Endodermal cell (in vitro differentiated cells): Measurements from ENCODE around the gene SRMS. TPM values are rescaled to one million over a fixed set of nuclear protein-coding genes. Genes with fewer than 3 reads are reported as not detected.

ENCODE experiments used
- DNase-seq: peaks from one replicate; pipeline ENCODE4 v3.0.0-alpha.2; 2017
- H3K27ac ChIP-seq: 2 replicates; pipeline ENCODE4 v1.5.1; 2013; ENCODE audit warnings: mild to moderate bottlenecking, low read depth, low read length, moderate library complexity
- H3K27me3 ChIP-seq: 2 replicates; pipeline ENCODE4 v1.6.1; 2013; ENCODE audit warnings: mild to moderate bottlenecking, low read length, moderate library complexity; ENCODE audit not compliant: insufficient read depth, control insufficient read depth, poor library complexity, severe bottlenecking
- H3K36me3 ChIP-seq: 2 replicates; pipeline ENCODE4 v1.7.0; 2013; ENCODE audit warnings: mild to moderate bottlenecking, low read length, moderate library complexity; ENCODE audit not compliant: control insufficient read depth, insufficient read depth
- H3K4me1 ChIP-seq: one replicate; pipeline ENCODE4 v1.7.0; 2013; ENCODE audit warnings: low read length; ENCODE audit not compliant: control insufficient read depth, insufficient read depth
- H3K4me3 ChIP-seq: 2 replicates; pipeline ENCODE4 v1.5.1; 2013; ENCODE audit warnings: mild to moderate bottlenecking, low read length, moderate library complexity
- H3K9ac ChIP-seq: 2 replicates; pipeline ENCODE4 v1.6.1; 2013; ENCODE audit warnings: mild to moderate bottlenecking, low read length, moderate library complexity; ENCODE audit not compliant: poor library complexity, severe bottlenecking; ENCODE audit errors: extremely low read depth
- H3K9me3 ChIP-seq: 2 replicates; pipeline ENCODE4 v1.6.1; 2013; ENCODE audit warnings: mild to moderate bottlenecking, low read length, moderate library complexity; ENCODE audit not compliant: control insufficient read depth
- H3K27ac Mint-ChIP-seq: 2 replicates; pipeline ENCODE4 v1.8.0; 2020; ENCODE audit warnings: mixed read lengths
- H3K27me3 Mint-ChIP-seq: 2 replicates; pipeline ENCODE4 v1.8.0; 2021; ENCODE audit warnings: mild to moderate bottlenecking, mixed read lengths; ENCODE audit not compliant: insufficient read depth
- H3K36me3 Mint-ChIP-seq: 2 replicates; pipeline ENCODE4 v1.8.0; 2020; ENCODE audit warnings: low read depth, mixed read lengths
- H3K4me1 Mint-ChIP-seq: 2 replicates; pipeline ENCODE4 v1.8.0; 2020; ENCODE audit warnings: mixed read lengths
- H3K4me3 Mint-ChIP-seq: 2 replicates; pipeline ENCODE4 v1.8.0; 2020; ENCODE audit warnings: mild to moderate bottlenecking, moderate library complexity, mixed read lengths
- H3K9me3 Mint-ChIP-seq: 2 replicates; pipeline ENCODE4 v1.8.0; 2020; ENCODE audit warnings: mild to moderate bottlenecking, mixed read lengths
- CTCF ChIP-seq: fragments of 200-600 bp; sonication (generic); conservative IDR thresholded peaks from 2 replicates; pipeline ENCODE4 v1.5.0; 2021; ENCODE audit warnings: antibody characterized with exemption, mild to moderate bottlenecking
- WGBS, 2 experiments: methylation state at CpG; one replicate each; pipeline versions ENCODE4 v1.1.5 to v1.1.7; 2013; ENCODE audit warnings: missing lambda C conversion rate in 2 of 2, mixed read lengths in 1 of 2; ENCODE audit not compliant: insufficient coverage in 1 of 2, insufficient read length in 1 of 2; 5-methylcytosine and 5-hydroxymethylcytosine counted together
- total RNA-seq, 2 donors: library from RNA; stranded (reverse); fragmentation: NEBNext Ultra II Directional in 1 of 2; extraction: Animal tissue kit (Norgen Biotek cat#: 25700) in 1 of 2; gene quantifications; 2 replicates in 1 of 2; 3 replicates in 1 of 2; pipeline ENCODE4 v1.2.1, GENCODE V29; 2021

Gene SRMS
- total RNA-seq, 2 donors from 2014 or later: not detected

- peaks cover 36% of the 10 kb centered on the region for H3K27me3 Mint-ChIP-seq
- H3K27me3 ChIP-seq: peaks cover 28% of the 10 kb centered on the region
- WGBS, 2 experiments: 89 to 92% methylated on average over 4 of the region's 4 CpGs
These were observed 56.5 kb downstream of the SRMS start for GRCh38 chr20:63491078-63491477.

More at GRCh38 chr20:63491078-63491477, 56.5 kb downstream of the SRMS start:
- Histone ChIP-seq H3K27ac (no peak overlapping the region), H3K9ac (no peak overlapping the region), H3K9me3 (no peaks in the 10 kb centered on the region), H3K36me3 (no peaks in the 10 kb centered on the region), H3K4me1 (no peaks in the 10 kb centered on the region), H3K4me3 (no peak overlapping the region)
- Mint-ChIP-seq H3K36me3 (peaks cover 7% of the 10 kb centered on the region), H3K4me1 (no peaks in the 10 kb centered on the region), H3K4me3 (no peak overlapping the region), H3K27ac (no peak overlapping the region), H3K9me3 (peaks cover 2% of the 10 kb centered on the region)
- DNase-seq: no peak
- TF ChIP-seq CTCF: no peak

Other genes starting within 250 kb of the SRMS start
- under 1 TPM in 1 of 2 donors, not detected in 1; 0.46 TPM for gene CHRNA4, start 186.4 kb downstream of the SRMS start, total RNA-seq
- gene KCNQ2, start 75.1 kb downstream of the SRMS start, total RNA-seq: 10 to 100 TPM; 36.4 to 62.8 TPM
- gene EEF1A2, start 48.7 kb downstream of the SRMS start, total RNA-seq: 10 to 100 TPM; 12.1 to 22.6 TPM
- 100 to 1,000 TPM; 247 to 296 TPM for gene PPDPF, start 27.0 kb downstream of the SRMS start, total RNA-seq
- gene PTK6, start 10.4 kb downstream of the SRMS start, total RNA-seq: under 1 TPM in 1 of 2 donors, not detected in 1; 0.22 TPM
- 1 to 10 TPM; 1.8 to 2.4 TPM for gene FNDC11, start 6.4 kb upstream of the SRMS start, total RNA-seq
- gene HELZ2, start 26.5 kb upstream of the SRMS start, total RNA-seq: 10 to 100 TPM; 34.5 to 37.0 TPM
- 10 to 100 TPM; 11.5 to 12.3 TPM for gene GMEB2, start 79.4 kb upstream of the SRMS start, total RNA-seq
- 10 to 100 TPM in 1 of 2 donors, 1 to 10 TPM in 1; 6.7 to 18.3 TPM for gene STMN3, start 105.7 kb upstream of the SRMS start, total RNA-seq
- gene RTEL1, start 110.6 kb upstream of the SRMS start, total RNA-seq: 10 to 100 TPM; 33.9 to 36.7 TPM
- gene TNFRSF6B, start 148.9 kb upstream of the SRMS start, total RNA-seq: not detected
- 10 to 100 TPM; 41.6 to 46.2 TPM for gene ARFRP1, start 160.2 kb upstream of the SRMS start, total RNA-seq
- 10 to 100 TPM; 28.8 to 29.5 TPM for gene ZGPAT, start 160.3 kb upstream of the SRMS start, total RNA-seq
- 10 to 100 TPM in 1 of 2 donors, 1 to 10 TPM in 1; 7.6 to 10.1 TPM for gene LIME1, start 188.9 kb upstream of the SRMS start, total RNA-seq
- gene SLC2A4RG, start 192.0 kb upstream of the SRMS start, total RNA-seq: 100 to 1,000 TPM in 1 of 2 donors, 10 to 100 TPM in 1; 69.3 to 108 TPM